Measurements from ENCODE around the gene ENDOU. TPM values are rescaled to one million over a fixed set of nuclear protein-coding genes. Genes with fewer than 3 reads are reported as not detected.

Gene ENDOU
- total and polyA plus RNA-seq, 2 donors (not counting 3 experiments of a cell fraction or from before 2014, with no cell fraction given): not detected

DNA sequence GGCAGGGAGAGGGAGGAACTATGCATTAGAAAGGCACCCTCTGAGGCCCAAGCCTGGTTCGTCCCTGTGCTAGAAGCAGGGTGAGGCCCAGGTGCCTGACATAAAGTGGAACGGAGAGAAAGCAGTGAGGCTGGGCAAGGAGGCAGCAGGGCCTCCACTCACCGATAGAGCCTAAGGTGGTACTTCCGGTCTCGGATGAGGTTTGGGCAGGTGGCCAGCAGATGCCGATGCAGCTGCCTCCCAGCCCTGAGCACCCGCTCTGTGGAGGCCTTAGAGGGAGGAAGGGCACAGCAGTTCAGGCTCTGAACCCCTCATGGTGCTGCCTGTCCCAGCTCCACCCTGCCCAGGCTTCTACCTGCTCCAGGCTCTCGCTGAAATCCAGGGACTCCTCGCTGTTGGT, 26.3 kb upstream of the ENDOU start:
- ChIA-PET POLR2A (no interaction called here), CTCF (interaction anchor here (1.1 to 1.5 kb wide), 2 partner anchors 9 to 10 kb away, joined by 4 to 5 read pairs; no protein-coding TSS in a partner anchor)
- no peak overlapping the region for H3K4me3 ChIP-seq (replicated peaks in 1 of 3; ENCODE audit: insufficient read depth in 1 of 3, low read depth in 1 of 3, low read length in 3 of 3)
- H3K27me3 ChIP-seq (ENCODE audit: control insufficient read depth in 2 of 2, insufficient read depth in 2 of 2, low read length in 2 of 2): no peaks in the 10 kb centered on the region
- intact Hi-C loops (cut with micrococcal nuclease) (no loop called here), dilution Hi-C loops (cut with MboI; ENCODE audit: extremely low pct_ligation_motif_present, low sequenced_read_pairs) (no loop called here)
- no peak overlapping the region for H2AFZ ChIP-seq (ENCODE audit: low read depth, low read length)
- H3K4me1 ChIP-seq (ENCODE audit: control insufficient read depth, extremely low read depth, insufficient read depth, low read length): peaks cover 40% of the 10 kb centered on the region
- DNase-seq (ENCODE audit: low read depth, low spot score) (no peak), FAIRE-seq (no peak)
- H3K4me2 ChIP-seq (ENCODE audit: insufficient read depth, low read length): no peak overlapping the region
- H3K9me1 ChIP-seq (replicated peaks; ENCODE audit: control insufficient read depth, extremely low read depth, insufficient read depth, low read length): no peaks in the 10 kb centered on the region
- H3K36me3 ChIP-seq (ENCODE audit: control insufficient read depth in 2 of 2, extremely low read depth in 1 of 2, insufficient read depth in 2 of 2, low read length in 2 of 2): peaks cover 6 to 48% of the 10 kb centered on the region in 2 experiments
- peaks cover 19% of the 10 kb centered on the region for H3K79me2 ChIP-seq (ENCODE audit: control insufficient read depth, insufficient read depth, low read length)
- no peak for TF ChIP-seq FOS (IDR thresholded peaks at IDR 0.05; ENCODE audit: borderline replicate concordance, insufficient read depth, low read length)
- H3K27ac ChIP-seq (ENCODE audit: insufficient read depth, low read depth, low read length): no peak overlapping the region
- no peaks in the 10 kb centered on the region for H4K20me1 ChIP-seq (replicated peaks; ENCODE audit: control insufficient read depth, extremely low read depth, insufficient read depth, low read length)
- H3K9ac ChIP-seq (replicated peaks; ENCODE audit: extremely low read depth, insufficient read depth, low read length): no peak overlapping the region
- BruUV-seq (replicated peaks): no TSS peak
- H3K9me3 ChIP-seq (replicated peaks; ENCODE audit: control insufficient read depth, insufficient read depth, low read length): no peaks in the 10 kb centered on the region

DNA sequence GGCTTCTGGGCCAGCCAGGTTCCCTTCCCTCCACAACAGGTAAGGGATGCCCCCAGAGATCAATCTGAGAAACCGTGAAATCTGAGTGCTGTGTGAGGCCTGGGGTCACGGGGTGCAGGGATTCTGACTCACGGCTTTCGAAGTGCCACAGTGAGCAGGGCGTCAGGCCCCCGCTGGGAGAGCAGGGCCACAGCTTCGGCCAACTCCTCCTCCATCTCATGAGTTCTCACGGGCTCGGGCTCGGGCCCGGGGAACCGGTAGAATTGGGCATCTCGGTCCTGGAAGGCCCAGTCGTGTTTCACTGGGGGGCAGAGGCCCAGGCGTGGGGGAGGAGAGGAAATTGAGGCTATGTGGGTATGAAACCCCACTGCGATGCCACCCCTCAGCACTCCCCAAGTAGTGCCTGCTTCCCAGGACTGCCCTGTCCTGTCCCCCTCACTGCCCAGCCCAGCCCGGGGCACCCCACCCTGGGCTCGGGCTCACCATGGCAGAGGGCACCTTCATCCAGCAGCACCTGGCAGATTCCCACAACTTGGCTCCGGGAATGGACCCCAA, 25.7 kb upstream of the ENDOU start:
- H3K4me3 ChIP-seq (replicated peaks in 1 of 3; ENCODE audit: insufficient read depth in 1 of 3, low read depth in 1 of 3, low read length in 3 of 3): no peak overlapping the region
- DNase-seq (ENCODE audit: low read depth, low spot score): no peak
- CTCF ChIA-PET: interaction anchor here (1.1 to 1.5 kb wide), 2 partner anchors 8 to 9 kb away, joined by 4 to 5 read pairs; no protein-coding TSS in a partner anchor
- peaks cover 13% of the 10 kb centered on the region for H3K79me2 ChIP-seq (ENCODE audit: control insufficient read depth, insufficient read depth, low read length)
- H3K9ac ChIP-seq (replicated peaks; ENCODE audit: extremely low read depth, insufficient read depth, low read length): no peak overlapping the region
- no peak overlapping the region for H2AFZ ChIP-seq (ENCODE audit: low read depth, low read length)
- H3K36me3 ChIP-seq (ENCODE audit: control insufficient read depth in 2 of 2, extremely low read depth in 1 of 2, insufficient read depth in 2 of 2, low read length in 2 of 2): peaks cover 6 to 54% of the 10 kb centered on the region in 2 experiments
- H3K4me1 ChIP-seq (ENCODE audit: control insufficient read depth, extremely low read depth, insufficient read depth, low read length): peaks cover 35% of the 10 kb centered on the region
- dilution Hi-C loops (cut with MboI; ENCODE audit: extremely low pct_ligation_motif_present, low sequenced_read_pairs) (no loop called here), intact Hi-C loops (cut with micrococcal nuclease) (no loop called here)
- H3K4me2 ChIP-seq (ENCODE audit: insufficient read depth, low read length): no peak overlapping the region
- BruUV-seq (replicated peaks): no TSS peak
- no peak overlapping the region for H3K27ac ChIP-seq (ENCODE audit: insufficient read depth, low read depth, low read length)
- FAIRE-seq: no peak
- POLR2A ChIA-PET: no interaction called here
- no peaks in the 10 kb centered on the region for H4K20me1 ChIP-seq (replicated peaks; ENCODE audit: control insufficient read depth, extremely low read depth, insufficient read depth, low read length)
- H3K9me1 ChIP-seq (replicated peaks; ENCODE audit: control insufficient read depth, extremely low read depth, insufficient read depth, low read length): no peaks in the 10 kb centered on the region
- no peaks in the 10 kb centered on the region for H3K9me3 ChIP-seq (replicated peaks; ENCODE audit: control insufficient read depth, insufficient read depth, low read length)
- H3K27me3 ChIP-seq (ENCODE audit: control insufficient read depth in 2 of 2, insufficient read depth in 2 of 2, low read length in 2 of 2): no peaks in the 10 kb centered on the region
- TF ChIP-seq POLR2A (IDR thresholded peaks at IDR 0.05; ENCODE audit: low read depth, low read length) (no peak), EZH2 (IDR thresholded peaks at IDR 0.05; ENCODE audit: borderline replicate concordance, low read depth, low read length, severe bottlenecking) (no peak), GATA2 (IDR thresholded peaks at IDR 0.05; ENCODE audit: insufficient read depth, insufficient read length, low read depth, low read length) (no peak), POLR2AphosphoS5 (IDR thresholded peaks at IDR 0.05; ENCODE audit: insufficient read depth, low read depth, low read length) (no peak), MYC (IDR thresholded peaks at IDR 0.05; ENCODE audit: low read depth, low read length) (no peak), FOS (IDR thresholded peaks at IDR 0.05; ENCODE audit: borderline replicate concordance, insufficient read depth, low read length) (no peak), JUN (IDR thresholded peaks at IDR 0.05; ENCODE audit: borderline replicate concordance, insufficient read depth, insufficient read length, low read depth) (no peak)
- TF ChIP-seq, protein P1, sequence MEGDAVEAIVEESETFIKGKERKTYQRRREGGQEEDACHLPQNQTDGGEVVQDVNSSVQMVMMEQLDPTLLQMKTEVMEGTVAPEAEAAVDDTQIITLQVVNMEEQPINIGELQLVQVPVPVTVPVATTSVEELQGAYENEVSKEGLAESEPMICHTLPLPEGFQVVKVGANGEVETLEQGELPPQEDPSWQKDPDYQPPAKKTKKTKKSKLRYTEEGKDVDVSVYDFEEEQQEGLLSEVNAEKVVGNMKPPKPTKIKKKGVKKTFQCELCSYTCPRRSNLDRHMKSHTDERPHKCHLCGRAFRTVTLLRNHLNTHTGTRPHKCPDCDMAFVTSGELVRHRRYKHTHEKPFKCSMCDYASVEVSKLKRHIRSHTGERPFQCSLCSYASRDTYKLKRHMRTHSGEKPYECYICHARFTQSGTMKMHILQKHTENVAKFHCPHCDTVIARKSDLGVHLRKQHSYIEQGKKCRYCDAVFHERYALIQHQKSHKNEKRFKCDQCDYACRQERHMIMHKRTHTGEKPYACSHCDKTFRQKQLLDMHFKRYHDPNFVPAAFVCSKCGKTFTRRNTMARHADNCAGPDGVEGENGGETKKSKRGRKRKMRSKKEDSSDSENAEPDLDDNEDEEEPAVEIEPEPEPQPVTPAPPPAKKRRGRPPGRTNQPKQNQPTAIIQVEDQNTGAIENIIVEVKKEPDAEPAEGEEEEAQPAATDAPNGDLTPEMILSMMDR (IDR thresholded peaks at IDR 0.05; ENCODE audit: extremely low read depth in 1 of 2, insufficient read depth in 1 of 2, low read depth in 1 of 2, low read length in 2 of 2): no peak
- TF ChIP-seq, protein P2, sequence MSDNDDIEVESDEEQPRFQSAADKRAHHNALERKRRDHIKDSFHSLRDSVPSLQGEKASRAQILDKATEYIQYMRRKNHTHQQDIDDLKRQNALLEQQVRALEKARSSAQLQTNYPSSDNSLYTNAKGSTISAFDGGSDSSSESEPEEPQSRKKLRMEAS (IDR thresholded peaks at IDR 0.05; ENCODE audit: insufficient read depth, insufficient read length): no peak

Data from endothelial cell of umbilical vein (primary cell).